NB4 (cell line): ENCODE measurements around the gene DDX60.

ENCODE experiments used
- CTCF ChIP-seq: IDR thresholded peaks from one replicate; pipeline ENCODE4 v1.5.1; 2012; ENCODE audit warnings: low read depth, low read length
- MAX ChIP-seq: IDR thresholded peaks from 2 replicates; pipeline ENCODE4 v1.6.1; 2011; ENCODE audit warnings: low read depth, low read length
- MYC ChIP-seq: IDR thresholded peaks from 2 replicates; pipeline ENCODE4 v1.6.1; 2011; ENCODE audit warnings: low read depth, low read length
- POLR2A ChIP-seq: IDR thresholded peaks from 2 replicates; pipeline ENCODE4 v1.6.1; 2011; ENCODE audit warnings: mild to moderate bottlenecking; ENCODE audit not compliant: insufficient read length; ENCODE audit errors: extremely low read depth

- TF ChIP-seq CTCF (no peak), POLR2A (no peak), MAX (no peak), MYC (no peak)
Observed at GRCh38 chr4:168197926-168198325, 120.6 kb downstream of the DDX60 start.
